SK-N-SH treated with all-trans-retinoic acid at 6 μM for 48 hours (cell line): ENCODE data around the gene IVNS1ABP.
A peak's percentile ranks its signal among the peaks of the same experiment; 100 is the strongest.
"Not testable (repeated sequence)": the region's sequence is repeated elsewhere in the genome, so short reads cannot be mapped to it uniquely, and the experiment has no call there.

Experiments used
- ATAC-seq: fragments of 200-7000 bp; cut with Tn5 transposase; 3 replicates; pipeline ENCODE4 v1.9.1; 2020; ENCODE audit warnings: mild to moderate bottlenecking, moderate library complexity
- ARNTL ChIP-seq: fragments of 450-650 bp; formaldehyde crosslinking; IDR thresholded peaks from 2 replicates; pipeline ENCODE4 v1.5.0; 2020; ENCODE audit warnings: low read depth, mild to moderate bottlenecking, moderate library complexity, borderline replicate concordance
- BACH2 ChIP-seq: fragments of 250-450 bp; sonication (Bioruptor Pico); IDR thresholded peaks from 2 replicates; pipeline ENCODE4 v1.9.0; 2021; ENCODE audit warnings: mild to moderate bottlenecking, borderline replicate concordance
- CSDC2 ChIP-seq: fragments of 250-450 bp; sonication (Bioruptor Pico); IDR thresholded peaks from 2 replicates; pipeline ENCODE4 v1.5.0; 2020; ENCODE audit warnings: mild to moderate bottlenecking, moderate library complexity
- ESRRG ChIP-seq: fragments of 250-450 bp; sonication (Bioruptor Pico); IDR thresholded peaks from 2 replicates; pipeline ENCODE4 v1.6.1; 2021; ENCODE audit warnings: mild to moderate bottlenecking
- GLIS3 ChIP-seq: fragments of 250-450 bp; sonication (Bioruptor Pico); IDR thresholded peaks from 2 replicates; pipeline ENCODE4 v1.5.0; 2020; ENCODE audit warnings: mild to moderate bottlenecking, moderate library complexity
- ISL1 ChIP-seq: fragments of 250-450 bp; sonication (Bioruptor Pico); IDR thresholded peaks from 2 replicates; pipeline ENCODE4 v2.1.2; 2022; ENCODE audit warnings: mild to moderate bottlenecking, moderate library complexity
- OSR1 ChIP-seq: fragments of 250-450 bp; sonication (Bioruptor Pico); IDR thresholded peaks from 2 replicates; pipeline ENCODE4 v1.8.0; 2022; ENCODE audit warnings: moderate library complexity, mild to moderate bottlenecking, inconsistent platforms
- PPARA ChIP-seq: fragments of 250-450 bp; sonication (Bioruptor Pico); IDR thresholded peaks from 2 replicates; pipeline ENCODE4 v1.5.0; 2020; ENCODE audit warnings: mild to moderate bottlenecking, borderline replicate concordance
- RARB ChIP-seq: fragments of 250-450 bp; sonication (Bioruptor Pico); IDR thresholded peaks from 2 replicates; pipeline ENCODE4 v1.8.0; 2021; ENCODE audit warnings: mild to moderate bottlenecking, moderate library complexity
- SNAI2 ChIP-seq: fragments of 250-450 bp; sonication (Bioruptor Pico); IDR thresholded peaks from 2 replicates; pipeline ENCODE4 v1.5.0; 2020; ENCODE audit warnings: mild to moderate bottlenecking, moderate library complexity
- TCF4 ChIP-seq: fragments of 250-450 bp; sonication (Bioruptor Pico); IDR thresholded peaks from 2 replicates; pipeline ENCODE4 v1.8.0; 2021; ENCODE audit warnings: mild to moderate bottlenecking, moderate library complexity, borderline replicate concordance
- TOX ChIP-seq: fragments of 250-450 bp; sonication (Bioruptor Pico); IDR thresholded peaks from 2 replicates; pipeline ENCODE4 v1.8.0; 2021; ENCODE audit warnings: mild to moderate bottlenecking, moderate library complexity, borderline replicate concordance
- ZC3H10 ChIP-seq: fragments of 250-450 bp; sonication (Bioruptor Pico); IDR thresholded peaks from 2 replicates; pipeline ENCODE4 v1.5.1; 2021; ENCODE audit warnings: mild to moderate bottlenecking, moderate library complexity
- ZFP3 ChIP-seq: fragments of 250-450 bp; sonication (Bioruptor Pico); IDR thresholded peaks from 2 replicates; pipeline ENCODE4 v1.5.0; 2020; ENCODE audit warnings: mild to moderate bottlenecking, moderate library complexity
- ZFP30 ChIP-seq: fragments of 450-650 bp; formaldehyde crosslinking; IDR thresholded peaks from 2 replicates; pipeline ENCODE4 v1.5.0; 2022; ENCODE audit warnings: mild to moderate bottlenecking, moderate library complexity
- ZNF565 ChIP-seq: fragments of 450-650 bp; formaldehyde crosslinking; conservative IDR thresholded peaks from 2 replicates; pipeline ENCODE4 v1.5.0; 2020; ENCODE audit warnings: low read depth, mild to moderate bottlenecking, moderate library complexity
- ZNF70 ChIP-seq: fragments of 450-650 bp; formaldehyde crosslinking; IDR thresholded peaks from 2 replicates; pipeline ENCODE4 v1.5.0; 2020; ENCODE audit warnings: mild to moderate bottlenecking, moderate library complexity
- ZNF8 ChIP-seq: fragments of 450-650 bp; formaldehyde crosslinking; IDR thresholded peaks from 2 replicates; pipeline ENCODE4 v1.5.0; 2020; ENCODE audit warnings: mild to moderate bottlenecking, moderate library complexity
- TF ChIP-seq, protein P1 (sequence below): fragments of 250-450 bp; sonication (Bioruptor Pico); IDR thresholded peaks from 2 replicates; pipeline ENCODE4 v1.8.0; 2020; ENCODE audit warnings: mild to moderate bottlenecking, moderate library complexity, borderline replicate concordance
- TF ChIP-seq, protein P2 (sequence below): fragments of 250-450 bp; sonication (Bioruptor Pico); IDR thresholded peaks from 2 replicates; pipeline ENCODE4 v1.5.0; 2020; ENCODE audit warnings: mild to moderate bottlenecking, moderate library complexity
- TF ChIP-seq, protein P3 (sequence below): fragments of 250-450 bp; sonication (Bioruptor Pico); IDR thresholded peaks from 2 replicates; pipeline ENCODE4 v1.5.1; 2021; ENCODE audit warnings: mild to moderate bottlenecking, moderate library complexity
- TF ChIP-seq, protein P4 (sequence below): fragments of 250-450 bp; sonication (Bioruptor Pico); IDR thresholded peaks from 2 replicates; pipeline ENCODE4 v1.5.1; 2020; ENCODE audit warnings: low read depth, mild to moderate bottlenecking, moderate library complexity

Gene IVNS1ABP

DNA sequence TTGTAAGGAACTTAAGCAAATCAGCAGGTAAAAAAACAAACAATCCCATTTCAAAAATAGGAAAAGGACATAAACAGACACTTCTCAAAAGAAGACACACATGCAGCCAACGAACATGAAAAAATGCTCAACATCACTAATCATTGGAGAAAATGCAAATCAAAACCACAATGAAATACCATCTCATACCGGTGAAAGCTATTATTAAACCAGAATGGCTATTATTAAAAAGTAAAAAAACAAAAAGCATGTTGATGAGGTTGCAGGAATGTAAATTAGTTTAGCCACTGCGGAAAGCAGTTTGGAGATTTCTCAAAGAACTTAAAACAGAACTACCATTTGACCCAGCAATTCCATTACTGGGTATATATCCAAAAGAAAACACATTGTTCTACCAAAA is 47.5 kb upstream of the IVNS1ABP start:
- ATAC-seq, result not testable (repeated sequence)

DNA sequence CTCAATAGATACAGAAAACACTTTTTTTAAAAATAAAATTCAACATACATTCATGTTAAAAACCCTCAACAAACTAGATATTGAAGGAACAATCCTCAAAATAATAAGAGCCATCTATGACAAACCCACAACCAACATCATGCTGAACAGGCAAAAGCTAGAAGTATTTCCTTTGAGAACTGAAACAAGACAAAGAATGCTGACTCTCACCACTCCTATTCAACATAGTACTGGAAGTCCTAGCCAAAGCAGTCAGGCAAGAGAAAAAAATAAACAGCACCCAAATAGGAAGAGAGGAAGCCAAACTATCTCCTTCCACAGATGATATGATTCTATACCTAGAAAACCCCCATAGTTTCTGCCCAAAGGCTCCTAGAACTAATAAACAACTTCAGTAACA is 46.2 kb upstream of the IVNS1ABP start:
- no peak for TF ChIP-seq ESRRG (CRISPR knock-in tag)
- no peak for TF ChIP-seq TOX
- TF ChIP-seq ARNTL, result no peak
- no peak for TF ChIP-seq ISL1 (CRISPR knock-in tag)
- TF ChIP-seq RARB (CRISPR knock-in tag), result no peak
- TF ChIP-seq, protein P1, sequence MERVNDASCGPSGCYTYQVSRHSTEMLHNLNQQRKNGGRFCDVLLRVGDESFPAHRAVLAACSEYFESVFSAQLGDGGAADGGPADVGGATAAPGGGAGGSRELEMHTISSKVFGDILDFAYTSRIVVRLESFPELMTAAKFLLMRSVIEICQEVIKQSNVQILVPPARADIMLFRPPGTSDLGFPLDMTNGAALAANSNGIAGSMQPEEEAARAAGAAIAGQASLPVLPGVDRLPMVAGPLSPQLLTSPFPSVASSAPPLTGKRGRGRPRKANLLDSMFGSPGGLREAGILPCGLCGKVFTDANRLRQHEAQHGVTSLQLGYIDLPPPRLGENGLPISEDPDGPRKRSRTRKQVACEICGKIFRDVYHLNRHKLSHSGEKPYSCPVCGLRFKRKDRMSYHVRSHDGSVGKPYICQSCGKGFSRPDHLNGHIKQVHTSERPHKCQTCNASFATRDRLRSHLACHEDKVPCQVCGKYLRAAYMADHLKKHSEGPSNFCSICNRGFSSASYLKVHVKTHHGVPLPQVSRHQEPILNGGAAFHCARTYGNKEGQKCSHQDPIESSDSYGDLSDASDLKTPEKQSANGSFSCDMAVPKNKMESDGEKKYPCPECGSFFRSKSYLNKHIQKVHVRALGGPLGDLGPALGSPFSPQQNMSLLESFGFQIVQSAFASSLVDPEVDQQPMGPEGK, result no peak
- no peak for TF ChIP-seq OSR1
- TF ChIP-seq ZFP30, result no peak
- TF ChIP-seq, protein P2, sequence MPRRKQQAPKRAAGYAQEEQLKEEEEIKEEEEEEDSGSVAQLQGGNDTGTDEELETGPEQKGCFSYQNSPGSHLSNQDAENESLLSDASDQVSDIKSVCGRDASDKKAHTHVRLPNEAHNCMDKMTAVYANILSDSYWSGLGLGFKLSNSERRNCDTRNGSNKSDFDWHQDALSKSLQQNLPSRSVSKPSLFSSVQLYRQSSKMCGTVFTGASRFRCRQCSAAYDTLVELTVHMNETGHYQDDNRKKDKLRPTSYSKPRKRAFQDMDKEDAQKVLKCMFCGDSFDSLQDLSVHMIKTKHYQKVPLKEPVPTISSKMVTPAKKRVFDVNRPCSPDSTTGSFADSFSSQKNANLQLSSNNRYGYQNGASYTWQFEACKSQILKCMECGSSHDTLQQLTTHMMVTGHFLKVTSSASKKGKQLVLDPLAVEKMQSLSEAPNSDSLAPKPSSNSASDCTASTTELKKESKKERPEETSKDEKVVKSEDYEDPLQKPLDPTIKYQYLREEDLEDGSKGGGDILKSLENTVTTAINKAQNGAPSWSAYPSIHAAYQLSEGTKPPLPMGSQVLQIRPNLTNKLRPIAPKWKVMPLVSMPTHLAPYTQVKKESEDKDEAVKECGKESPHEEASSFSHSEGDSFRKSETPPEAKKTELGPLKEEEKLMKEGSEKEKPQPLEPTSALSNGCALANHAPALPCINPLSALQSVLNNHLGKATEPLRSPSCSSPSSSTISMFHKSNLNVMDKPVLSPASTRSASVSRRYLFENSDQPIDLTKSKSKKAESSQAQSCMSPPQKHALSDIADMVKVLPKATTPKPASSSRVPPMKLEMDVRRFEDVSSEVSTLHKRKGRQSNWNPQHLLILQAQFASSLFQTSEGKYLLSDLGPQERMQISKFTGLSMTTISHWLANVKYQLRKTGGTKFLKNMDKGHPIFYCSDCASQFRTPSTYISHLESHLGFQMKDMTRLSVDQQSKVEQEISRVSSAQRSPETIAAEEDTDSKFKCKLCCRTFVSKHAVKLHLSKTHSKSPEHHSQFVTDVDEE (CRISPR knock-in tag), result no peak
- TF ChIP-seq ZNF8 (CRISPR knock-in tag), result no peak
- TF ChIP-seq BACH2 (CRISPR knock-in tag), result no peak
- TF ChIP-seq TCF4 (CRISPR knock-in tag), result no peak
- TF ChIP-seq SNAI2 (CRISPR knock-in tag), result no peak
- no peak for TF ChIP-seq ZFP3
- no peak for TF ChIP-seq CSDC2 (CRISPR knock-in tag)
- no peak for TF ChIP-seq ZNF70 (CRISPR knock-in tag)
- TF ChIP-seq, protein P3, sequence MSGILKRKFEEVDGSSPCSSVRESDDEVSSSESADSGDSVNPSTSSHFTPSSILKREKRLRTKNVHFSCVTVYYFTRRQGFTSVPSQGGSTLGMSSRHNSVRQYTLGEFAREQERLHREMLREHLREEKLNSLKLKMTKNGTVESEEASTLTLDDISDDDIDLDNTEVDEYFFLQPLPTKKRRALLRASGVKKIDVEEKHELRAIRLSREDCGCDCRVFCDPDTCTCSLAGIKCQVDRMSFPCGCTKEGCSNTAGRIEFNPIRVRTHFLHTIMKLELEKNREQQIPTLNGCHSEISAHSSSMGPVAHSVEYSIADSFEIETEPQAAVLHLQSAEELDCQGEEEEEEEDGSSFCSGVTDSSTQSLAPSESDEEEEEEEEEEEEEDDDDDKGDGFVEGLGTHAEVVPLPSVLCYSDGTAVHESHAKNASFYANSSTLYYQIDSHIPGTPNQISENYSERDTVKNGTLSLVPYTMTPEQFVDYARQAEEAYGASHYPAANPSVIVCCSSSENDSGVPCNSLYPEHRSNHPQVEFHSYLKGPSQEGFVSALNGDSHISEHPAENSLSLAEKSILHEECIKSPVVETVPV, result no peak
- TF ChIP-seq GLIS3 (CRISPR knock-in tag), result no peak
- TF ChIP-seq, protein P4, sequence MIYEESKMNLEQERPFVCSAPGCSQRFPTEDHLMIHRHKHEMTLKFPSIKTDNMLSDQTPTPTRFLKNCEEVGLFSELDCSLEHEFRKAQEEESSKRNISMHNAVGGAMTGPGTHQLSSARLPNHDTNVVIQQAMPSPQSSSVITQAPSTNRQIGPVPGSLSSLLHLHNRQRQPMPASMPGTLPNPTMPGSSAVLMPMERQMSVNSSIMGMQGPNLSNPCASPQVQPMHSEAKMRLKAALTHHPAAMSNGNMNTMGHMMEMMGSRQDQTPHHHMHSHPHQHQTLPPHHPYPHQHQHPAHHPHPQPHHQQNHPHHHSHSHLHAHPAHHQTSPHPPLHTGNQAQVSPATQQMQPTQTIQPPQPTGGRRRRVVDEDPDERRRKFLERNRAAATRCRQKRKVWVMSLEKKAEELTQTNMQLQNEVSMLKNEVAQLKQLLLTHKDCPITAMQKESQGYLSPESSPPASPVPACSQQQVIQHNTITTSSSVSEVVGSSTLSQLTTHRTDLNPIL (CRISPR knock-in tag), result no peak
- no peak for ATAC-seq

More for the DNA sequence above, 47.5 kb upstream of the IVNS1ABP start:
- 0 out of 2 replicates have a peak, but pooled peaks have one; percentile 13 for TF ChIP-seq OSR1

DNA sequence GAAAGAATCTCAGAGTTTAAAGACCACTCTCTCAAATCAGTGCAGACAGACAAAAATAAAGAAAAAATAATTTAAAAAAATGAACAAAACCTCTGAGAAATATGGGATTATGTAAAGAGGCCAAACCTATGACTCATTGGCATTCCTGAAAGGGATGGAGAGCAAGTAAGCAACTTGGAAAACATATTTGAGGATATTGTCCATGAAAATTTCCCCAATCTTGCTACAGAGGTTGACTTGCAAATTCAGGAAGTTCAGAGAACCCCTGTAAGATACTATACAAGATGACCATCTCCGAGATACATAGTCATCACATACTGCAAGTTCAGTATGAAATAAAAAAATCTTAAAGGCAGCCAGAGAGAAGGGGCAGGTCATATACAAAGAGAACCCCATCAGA is 43.7 kb upstream of the IVNS1ABP start:
- TF ChIP-seq ZC3H10 (no peak), ARNTL (no peak), ZNF565 (CRISPR knock-in tag) (no peak)
- TF ChIP-seq, protein P4 (CRISPR knock-in tag), result no peak
- ATAC-seq, result 0 out of 3 replicates have a peak, but pooled peaks have one; percentile 22

DNA sequence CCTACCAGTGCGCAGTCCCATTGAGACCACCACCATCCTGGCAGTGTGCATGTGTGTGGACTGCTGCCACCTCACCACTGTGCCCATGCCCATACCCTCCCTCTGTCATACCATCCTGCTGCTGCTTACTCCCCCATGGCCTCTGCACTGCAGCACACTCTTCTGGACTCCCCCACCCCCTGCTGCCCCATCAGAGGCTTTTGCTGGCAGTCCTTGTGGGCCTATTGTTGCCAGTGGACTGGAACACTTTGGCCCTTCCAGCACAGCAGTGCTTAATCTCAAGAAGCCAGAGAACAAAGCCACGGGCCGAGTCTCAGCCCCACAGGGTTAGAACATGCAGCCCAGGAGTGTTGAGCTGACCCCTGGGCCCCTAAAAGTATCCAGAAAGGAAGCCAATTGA is 41.9 kb upstream of the IVNS1ABP start:
- ATAC-seq, result no peak
- TF ChIP-seq ZC3H10 (no peak), CSDC2 (CRISPR knock-in tag) (no peak), PPARA (CRISPR knock-in tag) (no peak), ZFP3 (no peak), ESRRG (CRISPR knock-in tag) (no peak), TOX (no peak), ISL1 (CRISPR knock-in tag) (no peak), TCF4 (CRISPR knock-in tag) (no peak), ZFP30 (no peak), SNAI2 (CRISPR knock-in tag) (no peak), BACH2 (CRISPR knock-in tag) (no peak), ZNF565 (CRISPR knock-in tag) (no peak), ZNF8 (CRISPR knock-in tag) (no peak), OSR1 (no peak), ZNF70 (CRISPR knock-in tag) (no peak)
- TF ChIP-seq, protein P1, result no peak
- TF ChIP-seq, protein P3, result no peak
- TF ChIP-seq, protein P4 (CRISPR knock-in tag), result no peak
